ENCODE measurements around the gene XYLT1. TPM values are rescaled to one million over a fixed set of nuclear protein-coding genes. Genes with fewer than 3 reads are reported as not detected.
"Not testable (repeated sequence)": the region's sequence is repeated elsewhere in the genome, so short reads cannot be mapped to it uniquely, and the experiment has no call there.

XYLT1 gene
- total RNA-seq, 1 donor from 2014 or later: 17.0 TPM

DNA sequence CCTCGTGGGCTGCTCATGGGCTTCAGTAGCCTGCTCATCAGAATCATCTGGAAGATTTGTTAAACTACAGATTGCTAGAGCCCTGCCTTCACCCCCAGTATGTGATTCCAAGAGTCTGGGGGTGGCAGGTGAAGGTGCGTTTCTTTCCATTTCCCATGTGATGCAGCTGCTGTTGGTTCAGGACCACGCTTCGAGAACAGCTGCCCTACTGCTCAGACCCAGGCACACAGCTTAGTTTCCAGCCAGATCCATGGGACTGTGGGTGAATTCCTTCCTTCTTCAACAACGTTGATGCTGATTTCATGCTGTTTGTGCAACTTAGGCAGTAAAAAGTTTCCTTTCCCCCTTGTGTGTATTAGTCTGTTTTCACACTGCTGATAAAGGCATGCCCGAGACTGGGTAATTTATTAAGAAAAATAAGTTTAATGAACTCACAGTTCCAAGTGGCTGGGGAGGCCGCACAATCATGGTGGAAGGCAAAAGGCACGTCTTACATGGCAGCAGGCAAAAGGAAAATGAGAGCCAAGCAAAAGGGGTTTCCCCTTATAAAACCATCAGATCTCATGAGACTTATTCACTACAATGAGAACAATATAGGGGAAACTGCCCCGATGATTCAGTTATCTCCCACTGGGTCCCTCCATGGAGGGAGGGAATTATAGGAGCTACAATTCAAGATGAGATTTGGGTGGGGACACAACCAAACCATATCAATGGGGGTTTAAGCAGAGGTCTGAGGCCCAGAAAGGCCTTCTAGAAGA lies 159.2 kb downstream of the XYLT1 start:
- DNase-seq (ENCODE audit: low spot score): no peak

- DNase-seq (ENCODE audit: low spot score): no peak
Measured at GRCh38 chr16:17309510-17309909, 161.2 kb downstream of the XYLT1 start.

GRCh38 chr16:17308186-17308585 lies 162.6 kb downstream of the XYLT1 start:
- DNase-seq (ENCODE audit: low spot score): no peak

- no peak for DNase-seq (ENCODE audit: low spot score)
Measured at GRCh38 chr16:17307504-17307903, 163.3 kb downstream of the XYLT1 start.

DNA sequence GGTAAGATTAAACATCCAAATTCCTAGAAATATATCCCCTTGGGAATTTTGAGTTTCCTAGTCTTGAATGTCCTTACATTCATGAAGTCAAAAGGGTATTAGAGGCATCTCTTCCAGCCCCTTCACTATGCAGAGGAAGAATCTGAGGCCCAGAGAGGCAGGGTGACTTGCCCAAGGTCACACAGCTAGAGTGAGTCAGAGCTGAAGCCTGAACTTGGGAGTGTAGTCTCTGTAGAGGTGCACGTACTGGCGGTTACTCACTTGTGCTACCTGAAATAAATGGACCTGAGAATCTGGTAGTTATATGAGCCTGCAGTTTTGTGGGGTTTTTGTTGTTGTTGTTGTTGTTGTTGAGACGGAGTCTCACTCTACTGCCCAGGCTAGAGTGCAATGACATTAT lies 164.0 kb downstream of the XYLT1 start:
- no peak for DNase-seq (ENCODE audit: low spot score)

DNA sequence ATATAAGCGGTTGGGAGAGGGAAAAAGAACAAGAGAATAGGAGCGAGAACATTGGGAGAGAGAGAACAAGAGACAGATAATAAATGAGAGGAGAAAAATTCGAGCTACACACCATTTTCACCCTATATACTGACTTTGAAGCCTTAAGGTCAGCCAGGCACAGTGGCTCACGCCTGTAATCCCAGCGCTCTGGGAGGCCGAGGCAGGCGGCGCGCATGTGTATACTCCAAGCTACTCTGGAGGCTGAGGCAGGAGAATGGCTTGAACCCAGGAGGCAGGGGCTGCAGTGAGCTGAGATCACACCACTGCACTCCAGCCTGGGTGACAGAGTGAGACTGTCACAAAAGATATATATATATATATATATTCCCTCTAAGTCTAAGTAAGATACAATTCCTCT lies 164.5 kb downstream of the XYLT1 start:
- not testable (repeated sequence) for DNase-seq (ENCODE audit: low spot score)

- no peak for DNase-seq (ENCODE audit: low spot score)
Measured at GRCh38 chr16:17305694-17306093, 165.1 kb downstream of the XYLT1 start.

DNA sequence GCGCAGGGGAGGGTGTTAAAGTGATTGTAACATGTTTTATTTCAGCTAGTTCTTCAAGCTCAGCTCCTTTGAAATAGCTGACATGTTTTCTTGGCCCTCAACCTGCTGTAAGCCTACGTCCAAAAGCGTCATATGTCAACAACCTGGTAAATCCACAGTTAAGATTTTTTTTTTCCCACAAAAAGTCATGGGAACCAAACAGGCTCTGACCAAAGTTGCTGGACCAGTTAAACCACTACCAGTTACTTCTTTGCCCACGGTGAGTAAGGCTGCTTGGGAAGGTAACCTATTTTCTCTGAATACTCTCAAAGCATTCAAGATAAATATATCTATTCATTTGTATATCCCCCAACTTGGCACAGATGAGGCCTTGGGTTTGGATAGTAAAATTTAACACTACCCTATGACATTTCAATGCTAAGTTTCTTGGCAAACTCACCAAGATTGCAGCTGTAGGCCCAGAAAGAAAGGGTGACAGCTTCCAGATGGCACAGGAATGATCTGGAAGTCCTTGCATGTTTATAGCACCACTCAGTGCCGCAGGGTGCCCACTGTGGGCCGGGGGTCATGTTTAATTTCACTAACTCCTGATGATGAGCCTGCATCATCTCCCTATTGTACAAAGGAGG lies 166.2 kb downstream of the XYLT1 start:
- DNase-seq (ENCODE audit: low spot score): peak; percentile 63

DNA sequence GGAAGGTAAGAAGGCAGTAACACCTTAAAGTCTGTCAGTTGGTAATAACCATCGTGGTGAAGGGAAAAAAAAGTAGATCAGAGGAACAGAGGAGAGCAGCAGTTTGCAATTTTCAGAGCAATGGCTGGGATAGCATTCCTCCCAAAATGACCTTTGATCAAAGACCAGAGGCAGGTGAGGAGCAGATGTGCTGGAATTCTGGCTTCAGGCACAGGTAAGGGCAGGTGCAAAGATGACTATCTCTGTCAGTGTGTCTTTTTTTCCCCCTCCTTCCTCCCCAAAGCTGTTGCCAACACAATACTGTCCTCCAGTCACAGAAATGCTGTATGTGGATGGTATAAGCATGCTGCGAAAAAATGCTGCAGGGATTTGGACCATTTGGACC lies 166.7 kb downstream of the XYLT1 start:
- no peak for DNase-seq (ENCODE audit: low spot score)

DNA sequence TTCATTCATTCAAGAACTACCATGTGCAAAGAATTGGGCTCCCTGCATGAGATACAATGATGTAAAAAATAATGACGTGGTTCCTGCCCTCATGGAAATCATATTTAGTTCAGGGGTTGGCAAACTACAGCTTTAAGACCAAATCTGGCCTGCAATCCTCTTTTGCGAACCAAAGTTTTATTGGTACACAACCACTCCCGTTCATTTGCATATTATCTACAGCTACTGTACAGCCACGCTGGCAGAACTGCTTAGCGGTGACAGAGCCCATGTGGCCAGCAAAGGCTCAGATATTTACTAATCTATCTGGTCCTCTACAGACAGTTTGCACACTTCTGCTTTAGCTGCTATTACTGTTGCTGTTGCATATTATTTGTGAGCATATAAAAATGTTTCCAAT lies 167.7 kb downstream of the XYLT1 start:
- no peak for DNase-seq (ENCODE audit: low spot score)

GRCh38 chr16:17302620-17303019 lies 168.1 kb downstream of the XYLT1 start:
- DNase-seq (ENCODE audit: low spot score): no peak

GRCh38 chr16:17302214-17302613 lies 168.5 kb downstream of the XYLT1 start:
- no peak for DNase-seq (ENCODE audit: low spot score)

DNA sequence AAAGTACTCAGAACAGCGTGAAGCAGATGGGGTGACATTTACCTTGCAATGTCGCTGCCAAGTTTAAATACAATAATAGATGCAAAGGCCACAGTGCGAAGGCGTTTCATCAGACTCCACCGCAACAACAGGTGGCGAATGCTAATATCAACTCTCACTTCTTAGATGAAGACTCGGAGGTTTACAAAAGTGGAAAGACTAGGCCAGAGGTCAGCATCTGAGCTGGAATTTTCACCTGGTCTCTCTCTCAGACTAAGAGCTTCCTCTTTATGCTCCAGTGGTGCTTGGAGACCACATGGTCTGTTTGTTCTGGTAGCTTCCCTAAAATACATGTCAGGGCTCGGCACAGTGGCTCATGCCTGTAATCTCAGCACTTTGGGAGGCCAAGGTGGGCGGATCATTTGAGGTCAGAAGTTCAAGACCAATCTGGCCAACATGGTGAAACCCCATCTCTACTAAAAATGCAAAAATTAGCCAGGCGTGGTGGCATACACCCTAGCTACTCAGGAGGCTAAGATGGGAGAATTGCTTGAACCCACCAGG lies 169.1 kb downstream of the XYLT1 start:
- no peak for DNase-seq (ENCODE audit: low spot score)

DNA sequence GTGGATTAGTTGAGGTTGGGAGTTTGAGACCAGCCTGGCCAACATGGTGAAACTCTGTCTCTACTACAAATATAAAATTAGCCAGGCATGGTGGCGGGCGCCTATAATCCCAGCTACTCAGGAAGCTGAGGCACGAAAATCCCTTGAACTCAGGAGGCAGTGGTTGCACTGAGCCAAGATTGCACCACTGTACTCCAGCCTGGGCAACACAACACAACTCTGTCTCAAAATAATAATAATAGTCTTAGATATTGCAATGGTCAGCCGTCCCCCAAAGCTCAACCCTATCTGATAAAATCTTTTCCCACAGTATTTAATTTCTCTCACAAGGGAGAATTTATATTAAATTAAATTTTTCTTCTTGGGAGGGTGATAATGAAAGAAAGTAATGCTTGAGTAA lies 169.6 kb downstream of the XYLT1 start:
- DNase-seq (ENCODE audit: low spot score): no peak

- no peak for DNase-seq (ENCODE audit: low spot score)
Measured at GRCh38 chr16:17299790-17300189, 171.0 kb downstream of the XYLT1 start.

GRCh38 chr16:17298238-17298637 lies 172.5 kb downstream of the XYLT1 start:
- DNase-seq (ENCODE audit: low spot score): no peak

DNA sequence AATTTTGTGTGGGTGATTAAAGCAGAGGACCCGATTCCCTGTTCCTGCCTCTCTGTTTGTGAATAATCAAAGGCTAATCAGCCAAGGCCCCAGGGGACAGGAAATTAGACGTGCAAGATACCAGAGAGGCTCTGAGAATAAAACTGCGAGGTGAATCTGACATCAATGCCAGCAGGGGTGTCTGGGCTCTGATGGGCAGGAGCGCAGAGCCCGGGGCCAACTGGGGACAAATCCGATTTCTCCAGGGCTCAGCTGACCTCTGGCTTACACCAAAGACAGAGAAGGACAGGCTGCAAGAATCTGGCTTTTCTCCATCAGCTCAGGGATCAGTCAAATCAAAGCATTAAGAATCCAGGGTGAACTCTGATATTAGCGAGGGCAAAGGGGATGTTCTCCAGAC lies 174.3 kb downstream of the XYLT1 start:
- DNase-seq (ENCODE audit: low spot score): no peak

GRCh38 chr16:17295948-17296347 lies 174.8 kb downstream of the XYLT1 start:
- DNase-seq (ENCODE audit: low spot score): no peak

- DNase-seq (ENCODE audit: low spot score): no peak
Measured at GRCh38 chr16:17294856-17295255, 175.9 kb downstream of the XYLT1 start.

DNA sequence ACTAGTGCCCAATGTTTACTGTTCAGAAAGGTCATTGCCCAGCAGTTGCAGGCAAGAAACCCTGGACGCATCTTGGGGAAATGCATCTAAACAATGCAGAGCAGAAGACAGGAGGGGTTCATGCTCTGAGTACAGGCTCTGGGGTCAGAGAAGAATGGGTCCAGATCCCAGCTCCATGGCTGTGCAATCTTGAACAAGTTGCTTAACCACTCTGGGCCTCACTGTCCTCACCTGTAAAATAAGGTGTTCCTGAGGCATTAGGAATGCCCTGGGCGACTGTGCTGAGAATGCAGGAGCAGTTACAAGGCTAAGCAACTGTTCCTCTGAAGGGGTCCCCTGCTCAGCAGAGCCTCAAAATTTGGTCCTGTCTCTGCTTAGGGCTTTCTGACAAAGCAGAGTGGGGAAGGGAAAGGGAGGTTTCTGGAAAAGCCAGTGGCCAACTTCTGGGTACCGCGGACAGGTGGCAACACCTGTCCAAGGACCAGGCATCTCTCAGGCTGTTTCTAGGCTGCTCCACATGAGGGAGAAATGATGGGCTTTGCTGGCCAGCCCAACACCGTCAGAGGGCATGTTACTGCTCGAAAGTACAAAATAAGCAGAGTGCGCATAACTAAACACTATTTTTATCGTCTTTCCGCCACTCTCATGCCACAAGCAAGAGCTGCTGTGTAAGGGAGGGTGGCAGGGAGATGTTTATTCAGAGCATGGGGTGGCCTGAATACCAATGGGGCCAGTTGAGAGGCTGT lies 176.8 kb downstream of the XYLT1 start:
- DNase-seq (ENCODE audit: low spot score): no peak

GRCh38 chr16:17291289-17291688 lies 179.5 kb downstream of the XYLT1 start:
- DNase-seq (ENCODE audit: low spot score): no peak

All from ureter (tissue), 1 donor.